NCI-H128 (cell line): ENCODE data around the gene ADRA2A.

ENCODE experiments used
- DNase-seq: peaks from one replicate; lab custom pipeline; 2025; ENCODE audit not compliant: unreplicated experiment; lab: John Stamatoyannopoulos, UW

Gene ADRA2A

DNA sequence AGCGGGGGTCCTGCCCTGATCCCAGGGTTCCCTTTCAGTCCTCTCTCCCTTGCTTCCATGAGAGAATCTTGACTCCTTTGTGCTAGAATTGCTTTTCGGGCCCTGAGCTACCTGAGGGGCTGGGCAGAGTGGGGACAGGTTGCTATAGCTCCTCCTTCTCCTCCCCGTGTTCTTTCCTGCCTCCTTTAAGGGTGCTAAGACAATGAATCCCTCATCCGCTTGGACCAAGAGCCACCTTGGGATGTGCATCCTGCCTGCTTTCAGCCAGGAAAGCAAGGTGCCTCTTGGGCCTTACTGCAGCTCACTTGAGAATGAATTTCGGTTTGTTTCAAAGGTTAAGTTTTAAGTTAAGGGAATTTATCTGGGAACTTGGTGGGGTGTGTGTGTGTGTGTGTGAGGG, 53.6 kb downstream of the ADRA2A start:
- DNase-seq, result no peak
